Suppressor macrophage (primary cell): ENCODE data around the gene WDR44.
"Not testable (repeated sequence)": the region's sequence is repeated elsewhere in the genome, so short reads cannot be mapped to it uniquely, and the experiment has no call there.

ENCODE experiments used
- DNase-seq, 4 experiments: peaks; one replicate each; pipeline ENCODE4 v3.0.0-alpha.2; 2020 to 2022

The WDR44 gene

DNA sequence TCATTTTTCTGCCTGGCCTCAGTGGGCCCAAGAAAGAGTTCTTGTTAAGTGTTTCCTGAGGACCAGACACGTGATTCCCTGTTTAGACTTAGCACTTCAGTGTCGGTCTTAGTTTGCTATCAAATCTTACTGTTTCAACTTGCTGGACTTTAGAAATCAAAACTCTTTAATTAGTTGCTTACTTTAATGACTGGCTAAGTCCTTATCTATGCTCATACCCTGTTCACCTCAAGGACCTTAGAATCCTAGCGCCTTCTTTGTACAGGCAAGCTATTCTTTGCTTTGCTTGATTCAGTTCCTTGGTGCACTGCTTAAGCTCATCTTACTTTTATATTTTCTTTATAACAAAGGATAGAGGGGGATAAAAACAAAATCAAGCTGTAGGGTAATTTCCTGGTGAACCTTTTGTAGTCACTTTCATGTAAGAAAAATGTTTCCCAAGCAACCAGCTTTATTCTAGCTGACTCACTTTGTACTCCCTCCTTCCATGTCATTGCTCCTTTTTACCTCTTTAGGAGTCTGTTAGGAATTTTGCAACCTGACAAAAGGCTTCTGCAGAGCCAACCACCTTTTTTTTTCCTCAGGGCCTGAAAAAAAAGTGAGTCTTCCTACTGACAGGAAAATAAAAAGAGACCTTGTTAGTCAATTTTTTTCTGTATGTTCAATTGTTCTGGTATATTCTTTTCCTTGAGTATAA is 14.7 kb downstream of the WDR44 start:
- DNase-seq, result no peak

DNA sequence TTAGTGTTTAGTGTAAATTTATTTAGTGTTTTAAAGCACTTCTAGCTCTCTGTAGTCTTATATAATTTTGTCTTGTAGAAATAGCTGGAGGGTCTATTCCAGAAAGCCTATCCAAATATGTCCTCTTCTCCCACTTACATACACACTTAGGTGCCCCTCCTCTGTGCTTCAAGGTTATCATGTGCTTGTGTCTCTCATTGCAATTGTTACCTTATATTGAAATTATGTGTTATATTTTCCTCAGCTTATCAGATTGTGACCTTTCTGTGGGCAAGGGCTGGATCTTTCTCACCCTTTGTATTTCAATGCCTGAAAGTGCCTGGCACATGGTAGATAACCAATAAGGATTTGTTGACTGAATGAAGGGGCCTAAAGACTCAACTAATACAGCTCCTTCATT is 18.4 kb downstream of the WDR44 start:
- DNase-seq, result no peak

DNA sequence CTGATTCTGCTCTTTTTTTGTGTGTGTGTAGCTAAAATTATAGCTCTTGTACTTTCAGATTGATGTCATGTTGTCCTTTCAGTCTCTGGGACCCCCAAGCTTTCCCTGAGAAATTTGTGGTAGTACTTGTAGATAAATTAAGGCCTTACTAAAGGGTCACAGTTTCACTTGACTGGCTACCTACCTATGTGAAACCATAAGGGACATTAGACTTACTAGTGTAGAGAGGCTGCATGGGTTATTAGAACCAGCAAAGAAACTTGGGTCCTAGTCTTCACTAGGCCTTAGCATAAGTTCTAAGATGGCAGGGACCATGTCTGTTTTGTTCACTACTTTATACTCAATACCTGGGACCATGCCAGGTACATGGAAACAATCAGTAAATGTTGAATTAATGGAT is 21.4 kb downstream of the WDR44 start:
- DNase-seq, result no peak

DNA sequence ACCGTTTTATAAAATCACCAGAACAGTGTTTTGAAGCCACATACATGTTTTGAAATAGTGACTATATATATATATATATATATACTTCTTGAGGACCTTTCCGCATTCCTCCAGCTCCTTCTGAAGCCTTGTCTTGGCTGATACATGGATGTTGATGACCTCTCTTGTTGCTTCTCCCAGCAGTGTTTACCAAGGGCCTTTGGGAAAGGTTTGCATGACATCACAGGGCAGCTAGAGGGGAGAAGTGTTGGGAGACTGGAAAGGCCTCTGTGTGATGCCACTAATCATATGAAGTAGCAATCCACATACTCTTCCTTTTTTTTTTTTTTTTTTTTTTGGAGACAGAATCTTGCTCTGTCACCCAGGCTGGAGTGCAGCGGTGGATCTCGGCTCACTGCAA is 22.5 kb downstream of the WDR44 start:
- no peak for DNase-seq

DNA sequence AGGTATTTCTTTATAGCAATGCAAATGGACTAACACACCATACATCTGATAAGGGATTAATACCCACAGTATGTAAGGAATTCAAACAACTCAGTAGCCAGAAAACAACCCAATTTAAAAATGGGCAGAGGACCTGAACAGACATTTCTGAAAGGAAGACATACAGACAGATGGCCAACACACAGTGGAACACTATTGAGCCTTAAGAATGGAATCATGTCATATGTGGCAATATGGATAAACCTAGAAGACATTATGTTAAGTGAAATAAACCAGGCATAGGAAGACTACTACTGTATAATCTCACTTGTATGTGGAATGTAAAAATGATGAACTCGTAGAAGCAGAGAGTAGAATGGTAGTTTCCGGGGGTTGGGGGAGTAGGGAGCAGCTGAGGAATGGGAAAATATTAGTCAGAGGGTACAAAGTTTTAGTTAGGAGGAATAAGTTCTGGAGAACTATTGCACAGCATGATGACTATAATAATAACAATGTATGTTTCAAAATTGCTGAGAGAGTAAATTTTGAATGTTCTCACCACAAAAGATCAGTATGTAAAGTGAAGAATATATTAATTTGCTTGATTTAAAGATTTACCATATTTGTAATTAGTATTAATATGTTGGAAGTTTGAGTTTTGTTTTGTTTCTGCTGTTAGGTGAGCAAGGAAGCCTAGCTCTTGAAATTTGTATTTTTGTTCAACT is 25.2 kb downstream of the WDR44 start:
- DNase-seq, result peak in 1 of 4 experiments; percentile 3

DNA sequence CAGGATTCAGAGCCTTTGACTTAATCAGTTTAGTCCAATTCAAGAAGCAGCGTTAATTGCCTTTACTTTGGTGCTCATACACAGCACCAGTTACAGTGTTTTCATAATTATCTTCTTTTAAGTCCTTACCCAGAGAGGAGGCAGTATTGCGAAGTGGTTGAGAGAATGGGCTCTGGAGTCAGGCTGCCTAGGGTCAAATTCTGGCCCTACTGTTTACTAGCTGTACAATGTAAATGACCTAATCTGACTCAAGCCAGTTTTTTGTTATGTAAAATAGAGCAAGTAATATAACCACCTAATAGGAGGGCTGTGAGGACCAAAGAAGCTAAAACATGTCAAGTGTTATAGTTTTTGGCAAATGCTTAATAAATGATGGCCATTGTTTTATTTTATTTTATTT is 27.6 kb downstream of the WDR44 start:
- no peak for DNase-seq

DNA sequence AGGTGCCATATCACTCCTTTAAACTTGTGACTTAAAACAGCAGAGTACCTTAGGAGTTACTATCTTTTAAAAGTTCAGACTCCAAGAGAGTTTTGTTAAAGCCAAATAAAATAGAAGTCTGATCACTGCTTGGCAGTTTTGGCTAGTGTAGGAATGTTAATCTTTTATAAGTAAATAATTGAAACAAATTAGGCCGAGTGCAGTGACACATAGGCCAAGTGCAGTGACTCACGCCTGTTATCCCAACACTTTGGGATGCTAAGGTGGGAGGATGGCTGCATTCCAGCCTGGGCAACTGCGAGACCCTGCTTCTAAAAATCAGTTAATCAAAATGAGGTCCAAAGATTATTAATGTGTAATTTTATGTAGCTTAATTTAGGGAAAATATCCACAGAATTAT is 37.2 kb downstream of the WDR44 start:
- DNase-seq, result no peak

DNA sequence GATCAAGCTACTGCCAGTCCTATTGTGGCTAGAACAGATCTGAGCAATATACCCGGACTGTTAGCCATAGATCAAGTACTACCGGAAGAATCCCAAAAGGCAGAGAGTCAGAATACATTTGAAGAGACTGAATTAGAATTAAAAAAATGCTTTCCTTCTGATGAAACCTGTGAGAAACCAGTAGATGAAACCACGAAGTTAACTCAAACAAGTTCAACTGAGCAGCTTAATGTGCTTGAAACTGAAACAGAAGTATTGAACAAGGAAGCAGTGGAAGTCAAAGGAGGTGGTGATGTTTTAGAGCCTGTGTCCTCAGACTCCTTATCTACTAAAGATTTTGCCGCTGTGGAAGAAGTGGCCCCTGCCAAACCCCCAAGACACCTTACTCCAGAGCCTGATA is 46.8 kb downstream of the WDR44 start:
- DNase-seq, result no peak

- DNase-seq, result no peak
These were observed 50.2 kb downstream of the WDR44 start for GRCh38 chrX:118396113-118396512.

GRCh38 chrX:118418811-118419251 is 72.9 kb downstream of the WDR44 start:
- DNase-seq, result no peak

- DNase-seq, result no peak
These were observed 74.6 kb downstream of the WDR44 start for GRCh38 chrX:118420462-118420861.

DNA sequence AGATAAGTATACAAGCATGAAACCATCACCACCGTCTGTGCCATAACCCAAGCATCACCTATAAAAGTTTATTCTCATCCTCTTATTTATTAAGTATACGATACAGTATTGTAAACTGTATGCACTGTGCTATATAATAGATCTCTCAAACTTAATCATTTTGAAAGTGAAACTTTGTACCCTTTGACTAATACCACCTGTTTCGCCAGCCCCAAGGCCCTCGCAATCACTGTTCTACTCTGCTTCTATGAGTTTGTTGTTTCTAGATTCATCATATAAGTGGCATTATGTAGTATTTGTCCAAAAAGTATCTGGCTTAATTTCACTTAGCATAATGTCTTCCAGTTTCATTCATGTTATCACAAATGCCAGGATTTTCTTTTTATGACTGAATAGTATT is 77.7 kb downstream of the WDR44 start:
- DNase-seq, result no peak

- no peak for DNase-seq
These were observed 86.9 kb downstream of the WDR44 start for GRCh38 chrX:118432799-118433198.

DNA sequence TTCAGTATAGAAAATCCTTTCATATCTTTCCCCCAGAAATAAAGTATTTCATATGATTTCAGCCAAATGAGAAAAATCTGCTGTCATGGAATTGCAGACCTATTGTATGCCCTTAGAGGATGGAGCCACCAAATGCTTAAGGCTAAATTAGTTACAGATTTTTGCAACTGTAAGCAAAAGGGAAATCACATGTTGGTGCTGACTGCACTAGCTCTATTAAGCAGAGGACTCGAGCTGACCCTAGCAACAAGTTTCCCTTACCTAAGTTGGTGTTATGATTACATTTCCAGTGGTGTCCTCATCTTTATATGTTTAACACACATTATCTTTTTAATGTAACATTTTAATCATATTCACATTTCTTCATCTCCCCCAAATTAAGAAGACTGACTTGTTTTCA is 91.4 kb downstream of the WDR44 start:
- peak; percentile 3 to 58 (median 35) for DNase-seq

DNA sequence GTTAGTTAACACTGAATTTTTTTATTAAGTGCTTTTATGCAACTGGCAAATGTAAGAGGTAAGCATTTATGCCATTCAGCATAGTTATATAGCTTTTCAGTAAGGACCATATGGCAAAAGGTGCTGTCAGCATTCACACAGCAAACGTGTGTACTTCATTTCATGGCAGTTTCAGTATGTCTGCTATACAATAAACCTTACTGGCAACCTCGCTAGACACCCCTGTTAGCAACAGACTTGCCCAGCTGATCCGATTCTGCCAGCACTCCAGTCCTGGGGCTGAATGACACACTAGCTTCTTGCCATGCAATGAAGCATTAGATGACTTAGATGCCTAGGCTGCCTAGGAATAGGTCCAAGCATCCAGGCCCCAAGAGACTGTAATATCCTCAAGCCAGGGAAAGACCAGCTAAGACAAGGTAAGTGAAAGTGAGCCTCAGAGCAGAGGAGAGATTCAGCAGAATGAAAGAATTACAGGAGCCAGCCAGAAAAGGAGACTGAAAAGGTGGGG is 102.4 kb downstream of the WDR44 start:
- no peak for DNase-seq

DNA sequence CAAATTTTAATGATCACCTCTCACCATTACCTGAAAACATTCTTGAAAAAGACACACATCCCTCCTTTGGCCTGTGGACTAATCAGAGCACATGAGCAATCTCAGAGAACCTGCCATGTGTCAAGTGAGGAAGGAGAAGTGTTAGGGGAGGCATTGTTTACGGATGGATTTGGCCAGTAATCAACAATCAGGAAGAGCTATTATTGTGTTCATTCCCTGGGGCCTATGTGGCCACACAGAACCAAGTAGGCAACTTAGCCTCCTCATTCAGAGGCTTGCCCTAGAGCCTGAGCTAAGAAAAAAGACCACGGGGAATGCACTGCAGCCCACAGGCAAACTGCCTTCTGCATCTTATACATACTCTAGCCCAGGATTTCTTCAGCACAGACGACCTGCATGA is 109.1 kb downstream of the WDR44 start:
- no peak for DNase-seq

DNA sequence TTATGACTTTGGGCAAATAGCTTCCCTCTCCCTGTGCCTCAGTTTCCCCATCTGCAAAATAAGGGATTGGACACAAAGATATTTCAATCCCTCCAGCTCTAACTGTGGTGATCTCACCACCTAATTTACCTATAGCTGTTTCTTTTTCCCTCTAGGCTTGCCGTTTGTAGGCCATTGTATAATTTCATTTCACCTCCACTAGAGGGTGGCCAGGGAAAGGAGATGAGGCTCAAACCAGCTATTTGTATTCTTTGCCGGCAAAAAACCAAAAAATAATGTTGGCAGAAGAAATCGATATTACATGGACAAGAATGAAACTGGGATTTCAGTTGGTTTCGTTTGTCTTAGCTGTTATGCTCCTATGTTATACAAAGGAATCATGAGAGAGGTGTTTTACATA is 113.6 kb downstream of the WDR44 start:
- peak; percentile 11 to 57 (median 29) for DNase-seq

DNA sequence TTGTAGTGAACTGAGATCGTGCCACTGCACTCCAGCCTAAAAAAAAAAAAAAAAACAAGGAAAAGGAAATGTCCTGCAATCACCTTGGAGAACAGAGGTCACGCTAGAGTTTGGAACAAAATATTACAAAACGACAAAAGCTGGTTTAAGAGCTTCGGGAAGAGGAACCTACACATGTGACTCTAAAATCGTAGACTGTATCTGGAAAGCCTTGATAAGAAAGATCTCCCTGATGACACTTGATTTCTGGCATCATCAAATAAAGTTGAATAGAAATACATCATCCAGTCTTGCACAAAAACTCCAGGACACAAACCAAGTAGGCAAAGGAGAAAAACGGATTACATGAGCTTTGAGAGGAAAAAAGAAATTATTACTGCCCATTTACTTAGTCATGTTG is 118.6 kb downstream of the WDR44 start:
- peak; percentile 14 to 62 (median 41) for DNase-seq

DNA sequence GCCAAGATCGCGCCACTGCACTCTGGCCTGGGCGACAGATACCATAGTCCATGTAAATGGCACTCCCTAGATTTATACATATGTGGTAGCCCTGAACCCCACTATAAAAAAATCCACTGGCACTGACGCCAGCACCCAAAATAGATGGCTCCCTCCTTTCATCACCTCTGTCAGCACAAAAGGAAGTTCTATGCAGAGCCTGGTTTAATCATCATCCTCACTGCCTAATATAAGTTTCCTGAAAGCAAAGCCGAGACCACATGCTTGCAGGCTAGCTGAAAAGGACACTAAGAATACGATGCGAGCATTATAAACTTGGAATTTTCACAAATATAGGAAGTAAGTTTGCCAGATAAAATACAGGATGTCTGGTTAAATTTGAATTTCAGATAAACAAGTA is 122.2 kb downstream of the WDR44 start:
- peak; percentile 27 to 60 (median 48) for DNase-seq

- not testable (repeated sequence) for DNase-seq
These were observed 124.9 kb downstream of the WDR44 start for GRCh38 chrX:118470721-118471347.

- DNase-seq, result no peak
These were observed 128.7 kb downstream of the WDR44 start for GRCh38 chrX:118474586-118474985.

DNA sequence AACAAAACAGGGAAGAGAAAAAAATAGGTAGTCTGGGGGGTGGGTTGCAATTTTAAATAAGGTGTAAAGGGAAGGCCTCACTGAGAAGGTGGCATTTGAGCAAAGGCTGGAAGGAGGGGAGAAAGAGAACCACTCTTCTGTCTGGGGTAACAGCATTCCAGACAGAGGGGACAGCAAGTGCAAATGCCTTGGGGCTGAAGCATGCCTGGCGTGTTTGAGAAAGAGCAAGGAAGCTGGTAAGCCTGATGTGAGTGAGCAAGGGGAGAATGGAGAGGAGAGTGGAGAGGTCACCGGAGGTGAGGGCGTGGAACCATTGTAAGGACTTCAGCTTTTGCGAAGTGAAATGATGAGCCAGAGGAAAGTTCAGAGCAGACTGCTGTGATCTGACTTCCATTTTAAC is 130.0 kb downstream of the WDR44 start:
- DNase-seq, result no peak

GRCh38 chrX:118480172-118480571 is 134.3 kb downstream of the WDR44 start:
- no peak for DNase-seq

- DNase-seq, result not testable (repeated sequence)
These were observed 136.5 kb downstream of the WDR44 start for GRCh38 chrX:118482384-118482783.
